Keratinocyte (primary cell): ENCODE results near the gene CASP3. TPM values are rescaled to one million over a fixed set of nuclear protein-coding genes. Genes with fewer than 3 reads are reported as not detected.
A peak's percentile ranks its signal among the peaks of the same experiment; 100 is the strongest.

ENCODE experiments used
- DNase-seq: peaks from one replicate; pipeline ENCODE4 v3.0.0-alpha.2; 2011; ENCODE audit warnings: low read depth, missing footprints, low spot score
- FAIRE-seq: peaks from 2 replicates; lab custom pipeline; 2011; peaks lifted over from hg19 to GRCh38; lab: Jason Lieb, UNC
- H2AFZ ChIP-seq: 2 replicates; pipeline ENCODE4 v1.6.0; 2012; ENCODE audit warnings: low read length, control low read depth, inconsistent platforms; ENCODE audit not compliant: control insufficient read depth
- H3K27ac ChIP-seq: 2 replicates; pipeline ENCODE4 v1.5.1; 2011; ENCODE audit warnings: low read length; ENCODE audit not compliant: control insufficient read depth, insufficient read depth
- H3K27me3 ChIP-seq: 3 replicates; pipeline ENCODE4 v1.6.0; 2011; ENCODE audit warnings: low read length; ENCODE audit not compliant: control insufficient read depth, insufficient read depth; ENCODE audit errors: extremely low read depth
- H3K36me3 ChIP-seq, 2 experiments: 2 replicates in 1 of 2; 3 replicates in 1 of 2; pipeline ENCODE4 v1.5.1; 2011; ENCODE audit warnings: low read length in 2 of 2, mild to moderate bottlenecking in 1 of 2; ENCODE audit not compliant: control insufficient read depth in 2 of 2, insufficient read depth in 2 of 2; ENCODE audit errors: extremely low read depth in 1 of 2
- H3K4me1 ChIP-seq: 3 replicates; pipeline ENCODE4 v1.5.1; 2011; ENCODE audit warnings: low read length; ENCODE audit not compliant: control insufficient read depth, insufficient read depth; ENCODE audit errors: extremely low read depth
- H3K4me2 ChIP-seq: 3 replicates; pipeline ENCODE4 v1.6.0; 2011; ENCODE audit warnings: low read depth, low read length; ENCODE audit not compliant: control insufficient read depth, insufficient read depth; ENCODE audit errors: extremely low read depth
- H3K4me3 ChIP-seq, 3 experiments: fragments of 200-600 bp in 1 of 3; sonication (generic) in 1 of 3; 2 replicates in 2 of 3; 3 replicates in 1 of 3; pipeline ENCODE4 v1.5.1; 2011 to 2016; ENCODE audit warnings: low read length in 3 of 3, mild to moderate bottlenecking in 3 of 3, control low read depth in 2 of 3, inconsistent platforms in 1 of 3, low read depth in 1 of 3, mixed read lengths in 1 of 3, mixed run types in 1 of 3, moderate library complexity in 1 of 3; ENCODE audit not compliant: control insufficient read depth in 2 of 3, insufficient read depth in 2 of 3; ENCODE audit errors: extremely low read depth in 1 of 3
- H3K79me2 ChIP-seq: 2 replicates; pipeline ENCODE4 v1.6.0; 2012; ENCODE audit warnings: low read length; ENCODE audit not compliant: control insufficient read depth, insufficient read depth
- H3K9ac ChIP-seq: 3 replicates; pipeline ENCODE4 v1.6.0; 2011; ENCODE audit warnings: low read length; ENCODE audit not compliant: control insufficient read depth, insufficient read depth; ENCODE audit errors: extremely low read depth
- H3K9me1 ChIP-seq: 3 replicates; pipeline ENCODE4 v1.6.0; 2011; ENCODE audit warnings: low read length; ENCODE audit not compliant: control insufficient read depth, insufficient read depth; ENCODE audit errors: extremely low read depth
- H3K9me3 ChIP-seq: 2 replicates; pipeline ENCODE4 v1.5.1; 2012; ENCODE audit warnings: low read depth, low read length; ENCODE audit not compliant: control insufficient read depth
- H4K20me1 ChIP-seq: 3 replicates; pipeline ENCODE4 v1.6.0; 2011; ENCODE audit warnings: low read length; ENCODE audit not compliant: control insufficient read depth, insufficient read depth; ENCODE audit errors: extremely low read depth
- EZH2 ChIP-seq: IDR thresholded peaks from one replicate; pipeline ENCODE4 v1.6.1; 2012; ENCODE audit warnings: inconsistent platforms, mild to moderate bottlenecking, low read length, moderate library complexity
- dilution Hi-C: fragments of 300-500 bp; cut with MboI; formaldehyde crosslinking; loops from one replicate; pipeline ENCODE4 v1.7.0; 2020; ENCODE audit warnings: low sequenced_read_pairs; ENCODE audit not compliant: extremely low pct_ligation_motif_present
- polyA plus RNA-seq, 5 experiments: library from polyadenylated mRNA; depleted of rRNA in 3 of 5; stranded (reverse) in 3 of 5; stranded (forward) in 1 of 5; unstranded in 1 of 5; fragments of >200 nt; gene quantifications; 1 replicate in 1 of 5; 2 replicates in 3 of 5; 3 replicates in 1 of 5; pipeline versions ENCODE4 v1.2.1 to v1.2.3, GENCODE V29; 2011 to 2012; ENCODE audit warnings: missing spikeins in 2 of 5, low read depth in 1 of 5, low replicate concordance in 1 of 5
- TF ChIP-seq, protein P1 (sequence below), 3 experiments: IDR thresholded peaks in 1 of 3; conservative IDR thresholded peaks in 1 of 3; optimal IDR thresholded peaks in 1 of 3; 2 replicates in 2 of 3; 3 replicates in 1 of 3; pipeline versions ENCODE3 to v1.5.1; 2011; ENCODE audit warnings: low read length in 3 of 3, mild to moderate bottlenecking in 3 of 3, moderate library complexity in 2 of 3, control low read depth in 1 of 3, inconsistent platforms in 1 of 3; ENCODE audit not compliant: insufficient read depth in 2 of 3; ENCODE audit errors: extremely low read depth in 1 of 3

The CASP3 gene
- polyA plus RNA-seq, 1 donor (not counting 4 experiments of a cell fraction or from before 2014, with no cell fraction given) = 51.1 TPM

DNA sequence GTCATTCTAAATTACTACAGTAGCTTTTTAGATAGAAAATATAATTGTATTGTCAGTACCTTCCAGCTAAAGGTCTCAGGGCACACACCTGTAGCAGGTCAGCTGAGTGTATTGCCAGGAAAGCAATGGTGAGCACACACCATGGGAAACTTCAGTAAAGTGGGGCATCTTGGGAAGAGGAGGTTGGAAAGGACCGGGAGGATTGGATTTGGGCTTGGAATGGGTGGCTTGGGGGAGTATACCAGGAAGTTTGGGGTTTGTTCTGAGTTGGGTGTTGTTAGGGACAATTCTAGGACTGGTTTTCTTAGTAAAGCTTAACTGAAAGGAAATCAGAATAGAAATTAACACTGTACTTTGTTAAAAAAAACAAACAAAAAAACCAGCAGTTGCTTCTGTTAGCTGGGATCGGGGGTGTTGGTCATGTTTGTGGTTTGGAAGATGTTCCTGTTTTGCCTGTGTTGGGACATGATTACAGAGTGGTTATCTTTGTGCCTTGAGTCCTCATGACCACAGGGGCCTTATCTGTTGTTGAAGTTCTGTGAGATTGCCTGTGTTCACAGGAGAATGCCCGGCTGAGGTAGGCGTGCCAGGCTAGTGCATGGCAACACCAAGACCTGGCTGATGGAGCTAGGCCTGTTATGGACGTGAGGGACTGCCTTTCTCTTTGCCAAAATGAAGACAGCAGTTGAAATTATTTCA is 35.4 kb upstream of the CASP3 start:
- no peaks in the 10 kb centered on the region for H3K9me3 ChIP-seq
- no peak overlapping the region for H3K4me3 ChIP-seq
- peak overlapping the region; percentile 43 for H2AFZ ChIP-seq
- H3K79me2 ChIP-seq = no peaks in the 10 kb centered on the region
- H3K9ac ChIP-seq = no peak overlapping the region
- FAIRE-seq = peak; percentile 5
- no peak for DNase-seq
- H3K9me1 ChIP-seq = no peaks in the 10 kb centered on the region
- peak overlapping the region; percentile 4 for H3K4me2 ChIP-seq
- H3K4me1 ChIP-seq = peaks cover 35% of the 10 kb centered on the region
- dilution Hi-C loops = no loop called here
- TF ChIP-seq EZH2 = no peak
- TF ChIP-seq, protein P1, sequence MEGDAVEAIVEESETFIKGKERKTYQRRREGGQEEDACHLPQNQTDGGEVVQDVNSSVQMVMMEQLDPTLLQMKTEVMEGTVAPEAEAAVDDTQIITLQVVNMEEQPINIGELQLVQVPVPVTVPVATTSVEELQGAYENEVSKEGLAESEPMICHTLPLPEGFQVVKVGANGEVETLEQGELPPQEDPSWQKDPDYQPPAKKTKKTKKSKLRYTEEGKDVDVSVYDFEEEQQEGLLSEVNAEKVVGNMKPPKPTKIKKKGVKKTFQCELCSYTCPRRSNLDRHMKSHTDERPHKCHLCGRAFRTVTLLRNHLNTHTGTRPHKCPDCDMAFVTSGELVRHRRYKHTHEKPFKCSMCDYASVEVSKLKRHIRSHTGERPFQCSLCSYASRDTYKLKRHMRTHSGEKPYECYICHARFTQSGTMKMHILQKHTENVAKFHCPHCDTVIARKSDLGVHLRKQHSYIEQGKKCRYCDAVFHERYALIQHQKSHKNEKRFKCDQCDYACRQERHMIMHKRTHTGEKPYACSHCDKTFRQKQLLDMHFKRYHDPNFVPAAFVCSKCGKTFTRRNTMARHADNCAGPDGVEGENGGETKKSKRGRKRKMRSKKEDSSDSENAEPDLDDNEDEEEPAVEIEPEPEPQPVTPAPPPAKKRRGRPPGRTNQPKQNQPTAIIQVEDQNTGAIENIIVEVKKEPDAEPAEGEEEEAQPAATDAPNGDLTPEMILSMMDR (optimal IDR thresholded peaks at IDR 0.05 in 1 of 3, IDR thresholded peaks at IDR 0.05 in 1 of 3, conservative IDR thresholded peaks at IDR 0.05 in 1 of 3; ENCODE audit: extremely low read depth in 1 of 3, insufficient read depth in 2 of 3, low read length in 3 of 3) = no peak
- peaks cover 0 to 2% of the 10 kb centered on the region in 2 experiments for H3K36me3 ChIP-seq
- no peaks in the 10 kb centered on the region for H3K27me3 ChIP-seq
- H3K27ac ChIP-seq = no peak overlapping the region
- no peaks in the 10 kb centered on the region for H4K20me1 ChIP-seq

GRCh38 chr4:184681916-184682315 is 32.7 kb upstream of the CASP3 start:
- peaks cover 18% of the 10 kb centered on the region for H3K4me1 ChIP-seq
- no peaks in the 10 kb centered on the region for H3K9me1 ChIP-seq
- no peak overlapping the region for H3K4me2 ChIP-seq
- DNase-seq = no peak
- peaks cover 0 to 2% of the 10 kb centered on the region in 2 experiments for H3K36me3 ChIP-seq
- no peak for FAIRE-seq
- H3K9me3 ChIP-seq = no peaks in the 10 kb centered on the region
- no peaks in the 10 kb centered on the region for H3K27me3 ChIP-seq
- H3K4me3 ChIP-seq = no peak overlapping the region
- H3K79me2 ChIP-seq = no peaks in the 10 kb centered on the region
- dilution Hi-C loops = no loop called here
- H4K20me1 ChIP-seq = no peaks in the 10 kb centered on the region
- H3K9ac ChIP-seq = no peak overlapping the region
- no peak overlapping the region for H2AFZ ChIP-seq
- no peak for TF ChIP-seq EZH2
- TF ChIP-seq, protein P1 (optimal IDR thresholded peaks at IDR 0.05 in 1 of 3, IDR thresholded peaks at IDR 0.05 in 1 of 3, conservative IDR thresholded peaks at IDR 0.05 in 1 of 3; ENCODE audit: extremely low read depth in 1 of 3, insufficient read depth in 2 of 3, low read length in 3 of 3) = no peak
- H3K27ac ChIP-seq = no peak overlapping the region
